Fibroblast of peridontal ligament (primary cell): ENCODE measurements around the gene SAMD8.
A peak's percentile ranks its signal among the peaks of the same experiment; 100 is the strongest.

Experiments
- DNase-seq: peaks from one replicate; pipeline ENCODE4 v3.0.0-alpha.2; 2010; ENCODE audit errors: extremely low read depth

SAMD8 gene

DNA sequence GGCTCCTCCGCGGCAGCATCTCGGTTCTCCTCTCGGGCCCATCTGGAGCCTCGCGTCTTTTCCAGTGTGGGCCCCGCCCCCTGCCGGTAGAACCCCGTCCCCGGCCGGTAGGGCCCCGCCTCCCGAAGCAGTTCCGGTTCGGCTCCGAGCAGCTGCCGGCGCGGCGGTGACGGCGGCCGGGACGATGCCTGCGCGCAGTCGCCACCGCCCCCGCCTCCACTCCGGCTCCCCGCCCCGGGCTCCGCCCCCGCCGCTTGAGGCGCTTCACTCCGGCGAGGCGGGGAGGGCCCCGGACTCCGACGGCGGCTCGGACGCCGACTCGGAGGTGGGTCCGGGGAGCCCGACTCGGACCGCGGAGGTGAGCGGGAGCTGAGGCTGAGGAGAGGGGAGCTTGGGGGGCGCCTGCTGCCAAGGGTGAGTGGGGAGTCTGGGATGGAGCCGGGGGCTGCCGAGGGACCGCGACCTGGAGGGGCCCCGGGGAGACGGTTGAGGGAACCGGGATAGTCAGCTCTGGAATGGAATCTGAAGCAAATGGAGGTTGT, at the start of gene SAMD8:
TSS of gene SAMD8 (plus strand) at position 292 of the 542 bp plus-strand sequence. CDS start 38,873 bp downstream, outside the sequence.
- peak; percentile 96 for DNase-seq

DNA sequence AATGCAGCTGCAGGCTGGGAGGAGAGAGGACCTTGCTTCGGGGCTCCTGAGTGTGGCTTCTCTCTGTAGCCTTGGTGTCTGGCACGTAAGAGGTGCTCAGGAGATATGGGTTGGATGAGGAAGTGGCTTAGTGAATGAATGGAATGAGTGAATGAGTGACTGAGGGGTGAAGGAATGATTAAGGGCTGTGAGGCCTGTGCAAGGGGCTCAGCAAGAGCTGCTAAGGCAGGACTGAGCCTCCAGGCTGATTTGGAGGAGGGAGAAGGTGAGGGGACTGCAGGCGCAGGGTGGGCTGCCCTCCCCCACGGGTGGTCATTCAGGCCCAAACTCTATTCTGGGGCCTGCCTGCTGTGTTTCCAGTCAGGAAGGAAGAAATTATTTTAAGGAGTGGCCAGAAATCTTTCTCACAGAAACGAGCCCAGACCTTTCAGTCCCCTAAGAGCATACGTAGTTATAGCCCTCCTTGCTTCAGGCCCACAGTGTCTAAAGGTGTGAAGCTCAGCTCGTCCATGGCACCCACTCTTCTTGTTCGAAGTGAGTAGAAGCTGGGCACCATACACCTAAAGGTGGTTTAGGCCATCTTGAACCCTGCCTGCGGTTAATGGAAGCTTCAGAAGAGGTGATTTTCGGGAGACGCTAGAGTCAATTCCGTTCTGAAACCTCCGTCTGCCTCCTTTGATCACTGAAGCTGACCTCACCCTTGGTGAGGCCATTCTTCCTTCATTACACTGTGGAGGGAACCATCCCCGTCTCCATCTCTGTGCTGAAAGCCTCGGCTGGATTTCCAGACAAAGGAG, 49.5 kb upstream of the SAMD8 start:
- DNase-seq: no peak

DNA sequence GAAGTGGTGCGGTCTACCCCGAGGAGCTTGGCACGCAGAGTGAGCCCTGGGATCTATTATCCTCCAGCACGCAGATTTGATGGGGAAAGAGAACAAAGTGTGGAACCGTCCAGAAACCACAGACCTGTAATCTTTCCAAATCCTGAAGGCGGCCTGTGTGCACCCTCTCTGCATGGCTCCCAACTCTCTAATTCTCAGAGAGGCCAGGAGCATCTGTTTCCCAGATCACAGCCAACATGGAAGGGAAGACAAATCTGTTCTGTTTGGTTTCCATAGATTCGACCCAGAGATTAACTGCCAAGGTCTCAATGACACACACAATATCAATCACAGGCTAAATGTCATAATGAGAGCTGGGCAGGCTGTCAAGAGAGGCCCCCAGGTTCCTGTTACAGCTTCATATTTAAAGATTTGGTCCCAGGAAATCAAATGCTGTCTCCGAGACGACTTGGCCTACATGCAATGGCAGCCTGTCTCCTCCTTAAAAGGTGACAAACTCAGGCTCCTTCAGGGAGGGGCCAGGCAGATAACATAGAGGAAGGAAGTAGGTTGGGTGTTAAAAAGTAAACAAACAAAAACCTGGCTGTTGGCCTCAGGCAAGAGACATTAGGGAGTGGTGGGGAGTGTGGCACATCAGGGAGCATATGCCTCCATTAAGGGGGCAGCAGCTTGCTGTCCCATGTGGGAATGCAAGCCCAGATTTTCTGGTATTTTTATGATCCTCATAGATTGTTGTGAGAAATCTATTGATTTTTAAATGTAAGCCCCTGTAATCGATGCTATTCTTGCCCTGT, 48.8 kb upstream of the SAMD8 start:
- peak; percentile 94 for DNase-seq

DNA sequence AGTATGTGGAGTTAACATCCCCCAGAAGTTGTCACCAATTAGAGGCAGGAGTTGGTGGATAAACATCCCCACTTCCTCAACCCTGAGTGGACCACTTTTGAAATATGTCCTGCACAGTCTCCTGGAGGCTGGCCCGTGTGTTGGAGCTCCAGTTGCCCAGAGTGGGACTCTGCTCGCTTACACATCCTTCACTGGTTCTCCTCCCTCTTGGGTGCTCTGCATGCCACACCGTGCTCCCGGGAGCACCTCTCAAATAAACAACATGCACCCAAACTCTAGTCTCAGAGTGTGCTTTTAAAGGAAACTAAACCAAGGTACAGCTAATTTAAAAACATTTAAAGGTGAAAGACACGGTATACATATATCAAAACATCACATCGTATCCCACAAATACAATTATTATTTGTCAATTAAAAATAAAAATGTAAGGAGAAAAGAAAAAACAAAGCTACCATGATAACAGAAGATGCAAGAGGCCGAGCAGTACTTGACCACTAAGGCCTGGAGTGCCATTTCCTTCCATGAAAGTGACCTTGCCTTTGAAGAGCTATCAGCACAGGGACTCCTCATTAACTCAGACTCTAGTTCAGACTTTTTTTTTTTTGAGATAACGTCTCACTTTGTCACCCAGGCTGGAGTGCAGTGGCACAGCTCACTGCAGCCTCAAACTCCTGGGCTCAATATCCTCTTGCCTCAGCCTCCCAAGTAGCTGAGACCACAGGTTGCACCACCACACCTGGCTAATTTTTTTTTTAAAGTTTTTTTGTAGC, 47.8 kb upstream of the SAMD8 start:
- DNase-seq: no peak

DNA sequence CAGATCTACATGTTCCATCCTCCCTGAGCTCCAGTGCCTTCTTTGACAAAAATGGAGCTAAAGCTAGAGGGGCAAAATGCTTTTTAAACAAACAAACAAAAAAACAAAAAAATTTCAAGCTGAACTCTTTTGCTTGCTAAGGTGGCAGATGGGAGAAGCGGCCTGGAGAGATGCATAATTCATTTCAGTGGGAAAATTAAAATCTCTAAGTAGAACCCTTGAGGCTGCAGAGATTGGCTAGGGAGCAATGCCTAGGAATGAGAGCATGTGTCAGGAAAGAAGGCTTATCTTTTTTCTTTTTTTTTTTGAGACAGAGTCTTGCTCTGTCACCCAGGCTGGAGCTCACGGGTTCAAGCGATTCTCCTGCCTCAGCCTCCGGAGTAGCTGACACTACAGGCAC, 46.4 kb upstream of the SAMD8 start:
- no peak for DNase-seq

- DNase-seq: no peak
Measured at GRCh38 chr10:75066271-75066670, 45.2 kb upstream of the SAMD8 start.

- DNase-seq: no peak
Measured at GRCh38 chr10:75067272-75067671, 44.2 kb upstream of the SAMD8 start.

DNA sequence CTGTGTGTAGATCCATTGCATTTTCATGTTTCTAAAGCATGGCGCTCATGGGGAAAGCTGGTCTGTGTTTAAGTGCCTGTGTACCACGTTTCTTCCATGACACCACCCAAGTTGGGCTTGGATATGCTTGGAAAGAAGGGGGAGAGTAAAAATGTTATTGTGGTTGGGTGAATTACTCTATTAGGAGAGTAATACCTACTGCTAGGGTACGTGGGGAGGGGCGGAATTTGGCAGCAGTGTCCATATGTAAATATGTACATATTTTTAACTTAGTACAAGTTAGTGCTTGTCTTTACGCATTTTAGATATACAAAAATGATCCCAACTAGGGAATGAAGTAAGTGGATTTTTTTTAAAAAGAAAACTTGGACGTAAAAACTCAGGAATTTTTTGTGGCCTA, 42.9 kb upstream of the SAMD8 start:
- no peak for DNase-seq

GRCh38 chr10:75070476-75070875, 41.0 kb upstream of the SAMD8 start:
- DNase-seq: no peak

- DNase-seq: no peak
Measured at GRCh38 chr10:75070961-75071428, 40.5 kb upstream of the SAMD8 start.

- DNase-seq: no peak
Measured at GRCh38 chr10:75071756-75072155, 39.7 kb upstream of the SAMD8 start.

- DNase-seq: no peak
Measured at GRCh38 chr10:75072727-75073126, 38.7 kb upstream of the SAMD8 start.

DNA sequence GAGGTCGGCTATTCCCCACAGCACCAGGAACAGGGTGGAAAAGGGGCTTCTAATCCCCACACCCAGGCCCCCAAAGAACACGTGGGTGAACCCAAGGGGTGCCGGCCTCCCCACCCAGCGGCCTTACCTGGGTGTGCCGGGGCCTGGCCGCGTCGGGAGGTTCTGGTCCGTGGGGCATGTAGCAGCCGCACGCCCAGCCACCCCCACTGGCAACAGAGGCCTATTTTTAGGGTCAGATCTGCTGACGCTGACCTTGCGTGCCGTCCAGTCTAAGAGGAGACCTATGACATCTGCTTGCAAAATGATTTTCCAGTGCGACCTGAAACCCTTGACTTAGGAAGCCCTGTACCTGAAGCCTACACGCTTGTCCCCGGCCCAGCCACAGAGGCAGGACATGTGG, 38.0 kb upstream of the SAMD8 start:
- no peak for DNase-seq

DNA sequence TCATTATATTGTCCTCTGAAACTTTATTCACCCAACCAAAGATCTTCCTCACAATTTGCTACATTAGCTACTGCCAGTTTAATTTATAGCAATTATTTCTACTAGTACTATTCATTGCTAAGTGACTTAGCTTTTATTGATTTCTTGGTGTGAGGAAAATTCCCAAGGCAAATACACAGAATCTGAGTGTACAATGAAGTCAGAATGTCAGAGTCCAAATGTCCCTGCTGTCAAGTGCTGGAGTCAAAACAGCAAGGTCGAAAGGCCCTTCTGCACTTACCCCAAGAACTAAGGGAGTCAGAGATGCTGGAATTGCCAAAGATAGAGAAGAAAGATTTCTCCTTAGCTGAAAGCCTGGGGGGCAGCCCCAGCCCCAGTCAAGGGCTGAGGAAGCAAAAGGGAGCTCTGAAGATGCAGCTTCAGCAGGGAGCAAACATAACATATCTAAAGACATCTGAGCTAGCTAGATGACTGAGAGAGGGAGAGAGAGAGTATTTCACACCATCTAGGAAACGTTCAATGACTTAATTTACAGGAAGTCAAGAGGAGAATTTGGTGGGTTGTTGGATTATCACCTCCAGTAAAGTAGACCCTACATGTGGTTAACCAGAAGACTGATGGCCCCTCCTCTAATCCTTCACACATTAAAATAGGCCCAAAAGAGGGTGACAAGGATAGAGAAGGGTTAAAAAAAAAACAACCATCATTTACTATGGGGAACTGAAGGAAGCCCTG, 36.6 kb upstream of the SAMD8 start:
- no peak for DNase-seq

GRCh38 chr10:75076348-75076747, 35.1 kb upstream of the SAMD8 start:
- DNase-seq: no peak

GRCh38 chr10:75079436-75080083, 31.9 kb upstream of the SAMD8 start:
- DNase-seq: no peak

DNA sequence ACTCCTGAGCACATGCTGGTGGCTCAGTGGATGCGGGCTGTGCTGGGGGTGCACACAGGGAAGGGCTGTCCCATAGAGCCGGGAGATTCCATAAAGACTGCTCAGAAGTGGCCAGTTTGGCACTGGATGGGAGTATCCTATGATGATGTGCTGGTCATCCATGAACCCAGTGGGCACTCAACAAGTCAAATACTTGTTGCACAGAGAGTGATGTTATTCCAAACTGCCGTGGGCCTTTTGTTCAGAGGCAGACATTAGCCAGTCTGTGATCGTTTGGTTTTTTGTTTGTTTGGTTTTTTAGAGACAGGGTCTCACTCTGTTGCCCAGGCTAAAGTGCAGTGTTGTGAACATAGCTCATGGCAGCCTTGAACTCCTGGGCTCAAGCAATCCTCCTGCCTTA, 30.9 kb upstream of the SAMD8 start:
- no peak for DNase-seq

DNA sequence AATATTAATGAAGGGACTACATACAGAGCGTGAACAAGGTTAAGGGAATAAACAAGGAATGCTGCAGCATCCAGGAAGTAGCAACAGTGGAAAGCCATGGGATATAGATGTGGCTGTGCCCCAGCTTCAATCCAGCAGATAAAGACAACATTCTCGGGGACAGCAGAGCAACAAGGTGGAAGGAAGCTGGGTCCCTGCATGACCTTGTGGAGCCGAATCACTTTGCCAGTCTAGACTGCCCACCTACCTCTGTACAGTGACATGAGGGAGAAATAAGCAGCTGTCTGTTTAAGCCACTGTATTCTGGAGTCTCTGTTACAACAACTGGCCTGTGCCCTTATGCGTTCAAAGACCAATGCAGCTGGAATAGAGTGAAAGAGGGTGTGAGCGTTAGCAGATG, 30.1 kb upstream of the SAMD8 start:
- no peak for DNase-seq

GRCh38 chr10:75083972-75084833, 27.3 kb upstream of the SAMD8 start:
- DNase-seq: peak; percentile 41
